Inflammatory macrophage treated with lipopolysaccharide for 4 hours (primary cell): ENCODE results near the gene AKNAD1.

Experiments used
- DNase-seq: peaks from one replicate; pipeline ENCODE4 v3.0.0-alpha.2; 2020

The AKNAD1 gene

DNA sequence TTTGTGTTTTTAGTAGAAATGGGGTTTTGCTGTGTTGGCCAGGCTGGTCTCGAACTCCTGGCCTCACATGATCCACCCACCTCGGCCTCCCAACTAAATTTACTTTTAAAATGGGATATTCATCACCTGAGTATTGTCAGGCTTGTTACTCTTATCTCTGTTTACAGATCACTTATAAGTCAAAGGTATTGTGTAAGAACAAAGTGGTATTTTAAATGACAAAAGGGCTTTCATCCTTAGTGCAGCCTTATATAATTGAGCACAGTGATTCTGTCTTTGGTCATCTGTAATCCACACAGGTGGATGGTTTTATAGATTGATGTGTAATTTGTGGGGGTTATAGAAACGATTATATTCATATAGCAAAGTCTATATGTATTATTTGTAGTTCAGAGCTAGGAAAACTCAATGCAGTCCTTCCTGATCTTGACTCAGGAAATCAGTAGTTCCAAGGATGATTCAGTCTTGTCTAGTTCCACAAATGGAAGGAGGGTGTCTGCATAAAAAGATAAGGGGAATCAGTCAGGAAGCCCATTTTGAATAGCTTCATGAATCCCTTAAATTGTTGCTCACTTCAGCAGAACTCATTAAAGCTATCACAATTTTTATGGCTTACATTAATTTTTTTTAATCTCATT lies 75.8 kb downstream of the AKNAD1 start:
- no peak for DNase-seq

- DNase-seq, result no peak
These were observed 77.4 kb downstream of the AKNAD1 start for GRCh38 chr1:108779455-108779854.

DNA sequence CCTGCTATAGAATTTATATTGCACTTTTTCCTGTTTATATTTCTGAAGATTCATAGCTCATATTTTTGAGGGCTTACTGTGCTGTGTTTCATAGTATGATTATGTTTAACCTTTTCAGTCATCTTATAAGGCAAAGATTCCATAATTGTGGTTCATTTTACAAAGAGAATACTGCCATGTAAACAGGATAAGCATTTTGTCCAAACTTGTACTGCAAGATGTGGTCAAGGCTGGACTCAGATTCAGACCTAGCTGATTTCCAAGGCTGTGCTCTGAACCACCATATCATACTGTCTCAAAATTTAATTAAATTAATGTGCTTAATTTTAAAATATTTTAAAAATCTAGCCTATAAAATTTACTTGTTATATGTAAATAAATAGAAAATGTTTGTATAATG lies 79.1 kb downstream of the AKNAD1 start:
- no peak for DNase-seq

GRCh38 chr1:108767708-108768107 lies 89.2 kb downstream of the AKNAD1 start:
- DNase-seq, result no peak

GRCh38 chr1:108767115-108767514 lies 89.8 kb downstream of the AKNAD1 start:
- DNase-seq, result no peak
